ENCODE measurements around the gene ZSCAN5B. TPM values are rescaled to one million over a fixed set of nuclear protein-coding genes. Genes with fewer than 3 reads are reported as not detected.

Gene ZSCAN5B
- total RNA-seq, 1 experiment from 2014 or later, result not detected

GRCh38 chr19:56199687-56200086 is 2.1 kb upstream of the ZSCAN5B start:
- Mint-ChIP-seq H3K36me3 (ENCODE audit: insufficient read depth, unreplicated experiment) (no peaks in the 10 kb centered on the region), H3K27ac (ENCODE audit: low read depth, unreplicated experiment) (no peak overlapping the region), H3K4me3 (ENCODE audit: unreplicated experiment) (no peak overlapping the region), H3K4me1 (ENCODE audit: insufficient read depth, unreplicated experiment) (no peaks in the 10 kb centered on the region), H3K9me3 (ENCODE audit: unreplicated experiment) (peaks cover 13% of the 10 kb centered on the region), H3K27me3 (ENCODE audit: insufficient read depth, unreplicated experiment) (no peaks in the 10 kb centered on the region)
- DNase-seq (ENCODE audit: unreplicated experiment), result no peak
- intact Hi-C loops (cut with micrococcal nuclease), result no loop called here
- ChIA-PET POLR2A (interaction anchor here (0.7 kb wide), 1 partner anchor 27 kb away, joined by 3 read pairs; no protein-coding TSS in a partner anchor), CTCF (interaction anchor here (0.8 kb wide), 1 partner anchor 20 kb away, joined by 4 read pairs; no protein-coding TSS in a partner anchor)
- no peak for TF ChIP-seq CTCF (IDR thresholded peaks at IDR 0.05; ENCODE audit: unreplicated experiment)
- no TSS peak for BruUV-seq (replicated peaks)

- Mint-ChIP-seq H3K9me3 (ENCODE audit: unreplicated experiment) (no peaks in the 10 kb centered on the region), H3K4me3 (ENCODE audit: unreplicated experiment) (no peak overlapping the region), H3K4me1 (ENCODE audit: insufficient read depth, unreplicated experiment) (no peaks in the 10 kb centered on the region), H3K27ac (ENCODE audit: low read depth, unreplicated experiment) (no peak overlapping the region), H3K27me3 (ENCODE audit: insufficient read depth, unreplicated experiment) (no peaks in the 10 kb centered on the region), H3K36me3 (ENCODE audit: insufficient read depth, unreplicated experiment) (no peaks in the 10 kb centered on the region)
- POLR2A ChIA-PET, result no interaction called here
- DNase-seq (ENCODE audit: unreplicated experiment), result no peak
- CTCF ChIA-PET, result interaction anchor here (1.0 to 1.3 kb wide), 2 partner anchors 16 to 59 kb away, joined by 3 to 4 read pairs; no protein-coding TSS in a partner anchor
- no peak for TF ChIP-seq CTCF (IDR thresholded peaks at IDR 0.05; ENCODE audit: unreplicated experiment)
- intact Hi-C loops (cut with micrococcal nuclease), result no loop called here
- BruUV-seq (replicated peaks), result no TSS peak
These were observed 3.5 kb downstream of the ZSCAN5B start for GRCh38 chr19:56193981-56194640.

GRCh38 chr19:56191711-56192110 is 5.9 kb downstream of the ZSCAN5B start:
- no TSS peak for BruUV-seq (replicated peaks)

GRCh38 chr19:56191115-56191514 is 6.5 kb downstream of the ZSCAN5B start:
- TF ChIP-seq CTCF (IDR thresholded peaks at IDR 0.05; ENCODE audit: unreplicated experiment), result no peak
- intact Hi-C loops (cut with micrococcal nuclease), result no loop called here
- ChIA-PET CTCF (no interaction called here), POLR2A (no interaction called here)
- Mint-ChIP-seq H3K9me3 (ENCODE audit: unreplicated experiment) (no peaks in the 10 kb centered on the region), H3K36me3 (ENCODE audit: insufficient read depth, unreplicated experiment) (no peaks in the 10 kb centered on the region), H3K4me3 (ENCODE audit: unreplicated experiment) (no peak overlapping the region), H3K27me3 (ENCODE audit: insufficient read depth, unreplicated experiment) (no peaks in the 10 kb centered on the region), H3K27ac (ENCODE audit: low read depth, unreplicated experiment) (no peak overlapping the region), H3K4me1 (ENCODE audit: insufficient read depth, unreplicated experiment) (no peaks in the 10 kb centered on the region)
- DNase-seq (ENCODE audit: unreplicated experiment), result no peak
- BruUV-seq (replicated peaks), result no TSS peak

More at GRCh38 chr19:56191711-56192110, 5.9 kb downstream of the ZSCAN5B start:
- no peak overlapping the region for H3K27ac Mint-ChIP-seq (ENCODE audit: low read depth, unreplicated experiment)
- TF ChIP-seq CTCF (IDR thresholded peaks at IDR 0.05; ENCODE audit: unreplicated experiment), result no peak
- H3K4me1 Mint-ChIP-seq (ENCODE audit: insufficient read depth, unreplicated experiment), result no peaks in the 10 kb centered on the region
- no peaks in the 10 kb centered on the region for H3K36me3 Mint-ChIP-seq (ENCODE audit: insufficient read depth, unreplicated experiment)
- no peak for DNase-seq (ENCODE audit: unreplicated experiment)
- ChIA-PET POLR2A (no interaction called here), CTCF (interaction anchor here (0.7 kb wide), 1 partner anchor 11 kb away, joined by 3 read pairs; no protein-coding TSS in a partner anchor)
- intact Hi-C loops (cut with micrococcal nuclease), result no loop called here
- no peak overlapping the region for H3K4me3 Mint-ChIP-seq (ENCODE audit: unreplicated experiment)
- no peaks in the 10 kb centered on the region for H3K27me3 Mint-ChIP-seq (ENCODE audit: insufficient read depth, unreplicated experiment)
- H3K9me3 Mint-ChIP-seq (ENCODE audit: unreplicated experiment), result no peaks in the 10 kb centered on the region
